Measurements from ENCODE around the gene SCNN1A. TPM values are rescaled to one million over a fixed set of nuclear protein-coding genes. Genes with fewer than 3 reads are reported as not detected.

The SCNN1A gene
- total RNA-seq, 1 donor from 2014 or later, result 11.1 TPM

- Histone ChIP-seq H3K4me3 (ENCODE audit: low read depth, low read length) (no peak overlapping the region), H3K27me3 (ENCODE audit: control insufficient read depth, insufficient read depth, low read length) (no peaks in the 10 kb centered on the region), H3K36me3 (ENCODE audit: control insufficient read depth, insufficient read depth, low read length) (no peaks in the 10 kb centered on the region)
- TF ChIP-seq, protein P1, sequence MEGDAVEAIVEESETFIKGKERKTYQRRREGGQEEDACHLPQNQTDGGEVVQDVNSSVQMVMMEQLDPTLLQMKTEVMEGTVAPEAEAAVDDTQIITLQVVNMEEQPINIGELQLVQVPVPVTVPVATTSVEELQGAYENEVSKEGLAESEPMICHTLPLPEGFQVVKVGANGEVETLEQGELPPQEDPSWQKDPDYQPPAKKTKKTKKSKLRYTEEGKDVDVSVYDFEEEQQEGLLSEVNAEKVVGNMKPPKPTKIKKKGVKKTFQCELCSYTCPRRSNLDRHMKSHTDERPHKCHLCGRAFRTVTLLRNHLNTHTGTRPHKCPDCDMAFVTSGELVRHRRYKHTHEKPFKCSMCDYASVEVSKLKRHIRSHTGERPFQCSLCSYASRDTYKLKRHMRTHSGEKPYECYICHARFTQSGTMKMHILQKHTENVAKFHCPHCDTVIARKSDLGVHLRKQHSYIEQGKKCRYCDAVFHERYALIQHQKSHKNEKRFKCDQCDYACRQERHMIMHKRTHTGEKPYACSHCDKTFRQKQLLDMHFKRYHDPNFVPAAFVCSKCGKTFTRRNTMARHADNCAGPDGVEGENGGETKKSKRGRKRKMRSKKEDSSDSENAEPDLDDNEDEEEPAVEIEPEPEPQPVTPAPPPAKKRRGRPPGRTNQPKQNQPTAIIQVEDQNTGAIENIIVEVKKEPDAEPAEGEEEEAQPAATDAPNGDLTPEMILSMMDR (IDR thresholded peaks at IDR 0.05; ENCODE audit: insufficient read depth, low read length, poor library complexity, severe bottlenecking), result no peak
- DNase-seq (ENCODE audit: low read depth), result no peak
These were observed 14.9 kb upstream of the SCNN1A start for GRCh38 chr12:6390084-6390799.

DNA sequence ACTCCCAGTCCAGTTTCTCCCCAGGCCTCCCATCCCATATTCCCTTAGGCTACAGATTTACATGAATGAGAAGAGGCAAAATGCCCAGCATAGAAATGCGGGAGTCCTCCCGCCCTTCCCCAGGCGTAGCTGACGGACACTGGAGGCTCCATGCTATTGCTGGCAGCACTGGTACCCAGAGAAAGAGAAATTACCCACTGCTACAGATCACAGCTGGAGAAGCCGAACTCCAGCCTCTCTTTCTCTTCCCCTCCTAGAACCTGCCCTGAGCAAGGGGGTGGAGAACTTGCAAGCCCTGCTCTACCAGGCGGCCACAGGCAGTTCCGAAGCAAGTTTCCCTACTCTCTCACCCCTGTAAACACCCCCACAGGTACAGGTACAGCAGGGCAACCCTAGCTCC lies 12.2 kb upstream of the SCNN1A start:
- H3K36me3 ChIP-seq (ENCODE audit: control insufficient read depth, insufficient read depth, low read length), result no peaks in the 10 kb centered on the region

DNA sequence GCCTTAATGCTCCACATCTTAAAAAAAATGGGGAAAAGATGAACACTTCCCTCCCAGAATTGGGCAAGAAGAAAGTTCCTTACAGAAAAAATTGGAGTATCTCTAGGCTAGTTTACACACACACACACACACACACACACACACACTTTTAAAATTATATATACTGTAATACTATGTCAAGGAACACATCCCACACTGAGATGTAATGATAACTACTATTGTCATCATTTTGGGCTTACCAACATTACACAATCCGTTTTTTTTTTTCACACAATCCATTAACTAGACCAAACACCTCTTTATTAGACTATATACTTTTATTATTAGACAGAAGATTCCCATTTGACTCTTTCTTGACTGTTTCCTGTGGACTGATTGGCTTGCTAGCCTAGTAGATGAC lies 11.1 kb upstream of the SCNN1A start:
- no peaks in the 10 kb centered on the region for H3K36me3 ChIP-seq (ENCODE audit: control insufficient read depth, insufficient read depth, low read length)
- no peak overlapping the region for H3K4me3 ChIP-seq (ENCODE audit: low read depth, low read length)
- no peak for DNase-seq (ENCODE audit: low read depth)
- TF ChIP-seq, protein P1 (IDR thresholded peaks at IDR 0.05; ENCODE audit: insufficient read depth, low read length, poor library complexity, severe bottlenecking), result no peak
- no peaks in the 10 kb centered on the region for H3K27me3 ChIP-seq (ENCODE audit: control insufficient read depth, insufficient read depth, low read length)

More for the DNA sequence above, 12.2 kb upstream of the SCNN1A start:
- TF ChIP-seq, protein P1 (IDR thresholded peaks at IDR 0.05; ENCODE audit: insufficient read depth, low read length, poor library complexity, severe bottlenecking), result no peak
- H3K27me3 ChIP-seq (ENCODE audit: control insufficient read depth, insufficient read depth, low read length), result no peaks in the 10 kb centered on the region
- no peak overlapping the region for H3K4me3 ChIP-seq (ENCODE audit: low read depth, low read length)
- no peak for DNase-seq (ENCODE audit: low read depth)

DNA sequence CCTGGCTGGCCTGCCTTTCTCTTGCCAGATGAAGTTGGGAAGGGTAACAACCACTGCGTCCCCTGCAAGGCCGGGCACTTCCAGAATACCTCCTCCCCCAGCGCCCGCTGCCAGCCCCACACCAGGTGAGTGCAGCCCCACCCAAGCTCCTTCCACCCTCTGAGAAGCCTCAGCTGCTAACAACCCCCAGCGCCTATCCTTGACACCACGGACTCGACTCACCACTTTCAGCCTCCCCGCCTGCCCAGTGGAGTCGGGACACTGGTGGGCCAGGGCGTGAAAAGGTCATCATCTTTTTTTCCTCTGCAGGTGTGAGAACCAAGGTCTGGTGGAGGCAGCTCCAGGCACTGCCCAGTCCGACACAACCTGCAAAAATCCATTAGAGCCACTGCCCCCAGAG lies 10.7 kb upstream of the SCNN1A start:
- Histone ChIP-seq H3K27me3 (ENCODE audit: control insufficient read depth, insufficient read depth, low read length) (no peaks in the 10 kb centered on the region), H3K4me3 (ENCODE audit: low read depth, low read length) (no peak overlapping the region), H3K36me3 (ENCODE audit: control insufficient read depth, insufficient read depth, low read length) (no peaks in the 10 kb centered on the region)
- TF ChIP-seq, protein P1 (IDR thresholded peaks at IDR 0.05; ENCODE audit: insufficient read depth, low read length, poor library complexity, severe bottlenecking), result no peak
- DNase-seq (ENCODE audit: low read depth), result no peak

DNA sequence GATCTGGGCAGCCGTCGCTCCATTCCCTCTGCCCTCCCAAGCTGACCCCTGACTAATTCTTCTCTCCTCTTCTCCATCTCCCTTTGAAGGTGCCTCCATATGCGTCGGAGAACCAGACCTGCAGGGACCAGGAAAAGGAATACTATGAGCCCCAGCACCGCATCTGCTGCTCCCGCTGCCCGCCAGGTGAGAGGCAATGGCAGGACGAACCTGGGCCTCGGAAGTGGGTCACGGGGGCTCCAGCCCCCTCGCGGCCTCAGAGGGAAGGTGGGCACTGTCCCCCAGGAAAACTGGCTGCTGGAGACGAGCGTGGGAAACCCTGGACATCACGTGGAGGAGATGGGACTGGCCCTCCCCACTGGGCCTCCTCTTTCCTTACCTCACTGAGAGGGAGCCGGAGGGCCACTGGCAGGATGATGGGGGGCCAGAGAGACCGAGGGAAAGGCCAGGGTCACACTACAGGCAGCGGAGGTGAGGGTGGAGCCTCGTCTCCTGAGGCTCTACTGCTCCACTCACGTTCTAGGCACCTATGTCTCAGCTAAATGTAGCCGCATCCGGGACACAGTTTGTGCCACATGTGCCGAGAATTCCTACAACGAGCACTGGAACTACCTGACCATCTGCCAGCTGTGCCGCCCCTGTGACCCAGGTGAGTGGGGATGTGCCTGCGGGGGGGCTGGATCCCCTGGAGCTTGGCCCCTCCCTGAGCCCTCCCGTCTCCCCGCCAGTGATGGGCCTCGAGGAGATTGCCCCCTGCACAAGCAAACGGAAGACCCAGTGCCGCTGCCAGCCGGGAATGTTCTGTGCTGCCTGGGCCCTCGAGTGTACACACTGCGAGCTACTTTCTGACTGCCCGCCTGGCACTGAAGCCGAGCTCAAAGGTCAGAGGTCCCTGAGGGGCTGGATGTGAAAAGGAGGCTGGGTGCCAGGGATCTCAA lies 9.4 kb upstream of the SCNN1A start:
- H3K27me3 ChIP-seq (ENCODE audit: control insufficient read depth, insufficient read depth, low read length), result no peaks in the 10 kb centered on the region
- no peaks in the 10 kb centered on the region for H3K36me3 ChIP-seq (ENCODE audit: control insufficient read depth, insufficient read depth, low read length)
- TF ChIP-seq, protein P1 (IDR thresholded peaks at IDR 0.05; ENCODE audit: insufficient read depth, low read length, poor library complexity, severe bottlenecking), result no peak
- no peak for DNase-seq (ENCODE audit: low read depth)
- peak overlapping the region; percentile 52 for H3K4me3 ChIP-seq (ENCODE audit: low read depth, low read length)
